ACC112 (cell line): ENCODE measurements around the gene C1QA.

Experiments used
- H2AFZ ChIP-seq: fragments of 200-600 bp; sonication (generic); one replicate; pipeline ENCODE4 v1.6.0; 2017; ENCODE audit warnings: antibody characterized with exemption, low read length; ENCODE audit not compliant: unreplicated experiment
- H3K27ac ChIP-seq: fragments of 200-600 bp; sonication (generic); 2 replicates; pipeline ENCODE4 v1.5.1; 2014; ENCODE audit warnings: low read depth, mild to moderate bottlenecking, antibody characterized with exemption, low read length, moderate library complexity
- H3K27me3 ChIP-seq: fragments of 200-600 bp; sonication (generic); 2 replicates; pipeline ENCODE4 v1.6.1; 2014; ENCODE audit warnings: mild to moderate bottlenecking, antibody characterized with exemption, low read length, moderate library complexity, mixed read lengths; ENCODE audit not compliant: insufficient read depth
- H3K36me3 ChIP-seq: fragments of 200-600 bp; sonication (generic); 2 replicates; pipeline ENCODE4 v1.6.1; 2016; ENCODE audit warnings: mild to moderate bottlenecking, antibody characterized with exemption, low read length, moderate library complexity, mixed read lengths; ENCODE audit not compliant: insufficient read depth
- H3K4me1 ChIP-seq: fragments of 200-600 bp; sonication (generic); one replicate; pipeline ENCODE4 v1.6.1; 2016; ENCODE audit warnings: low read length, mixed read lengths; ENCODE audit not compliant: insufficient read depth, unreplicated experiment, control insufficient read depth
- H3K4me3 ChIP-seq: fragments of 200-600 bp; sonication (generic); 2 replicates; pipeline ENCODE4 v1.5.1; 2014; ENCODE audit warnings: mild to moderate bottlenecking, low read depth, low read length
- H3K79me2 ChIP-seq: fragments of 200-600 bp; sonication (generic); one replicate; pipeline ENCODE4 v1.6.0; 2016; ENCODE audit warnings: low read length; ENCODE audit not compliant: control insufficient read depth, unreplicated experiment, insufficient read depth

Gene C1QA

GRCh38 chr1:22641247-22641646 lies 4.8 kb downstream of the C1QA start:
- Histone ChIP-seq H3K4me1 (peaks cover 4% of the 10 kb centered on the region), H3K36me3 (no peaks in the 10 kb centered on the region), H2AFZ (no peak overlapping the region), H3K4me3 (no peak overlapping the region), H3K27ac (no peak overlapping the region), H3K27me3 (peaks cover 6% of the 10 kb centered on the region), H3K79me2 (no peaks in the 10 kb centered on the region)

- H3K27me3 ChIP-seq = peaks cover 3% of the 10 kb centered on the region
- no peaks in the 10 kb centered on the region for H3K79me2 ChIP-seq
- no peaks in the 10 kb centered on the region for H3K36me3 ChIP-seq
- no peak overlapping the region for H2AFZ ChIP-seq
- H3K4me3 ChIP-seq = no peak overlapping the region
- H3K4me1 ChIP-seq = peaks cover 10% of the 10 kb centered on the region
- no peak overlapping the region for H3K27ac ChIP-seq
Measured at GRCh38 chr1:22641906-22642636, 5.6 kb downstream of the C1QA start.

- no peak within 1 kb of the TSS for H2AFZ ChIP-seq
- no peaks in the 10 kb centered on the region for H3K27me3 ChIP-seq
- H3K36me3 ChIP-seq = no peaks in the 10 kb centered on the region
- H3K4me1 ChIP-seq = peaks cover 10% of the 10 kb centered on the region
- H3K4me3 ChIP-seq = no peak within 1 kb of the TSS
- H3K27ac ChIP-seq = no peak within 1 kb of the TSS
- H3K79me2 ChIP-seq = no peaks in the 10 kb centered on the region
Measured at GRCh38 chr1:22643381-22643780, 7.0 kb downstream of the C1QA start, which contains the start of gene C1QC. Gene C1QC (plus strand): TSS chr1:22643633. CDS start chr1:22644024, 391 bp downstream.

GRCh38 chr1:22643928-22644327 lies 7.5 kb downstream of the C1QA start:
- Histone ChIP-seq H3K4me1 (peaks cover 10% of the 10 kb centered on the region), H3K4me3 (no peak overlapping the region), H2AFZ (no peak overlapping the region), H3K27ac (no peak overlapping the region), H3K36me3 (no peaks in the 10 kb centered on the region), H3K79me2 (no peaks in the 10 kb centered on the region), H3K27me3 (no peaks in the 10 kb centered on the region)

GRCh38 chr1:22645931-22646330 lies 9.5 kb downstream of the C1QA start:
- H3K36me3 ChIP-seq = no peaks in the 10 kb centered on the region
- no peak overlapping the region for H3K27ac ChIP-seq
- no peaks in the 10 kb centered on the region for H3K79me2 ChIP-seq
- no peak overlapping the region for H3K4me3 ChIP-seq
- H2AFZ ChIP-seq = no peak overlapping the region
- H3K27me3 ChIP-seq = no peaks in the 10 kb centered on the region
- peaks cover 10% of the 10 kb centered on the region for H3K4me1 ChIP-seq

- Histone ChIP-seq H3K36me3 (no peaks in the 10 kb centered on the region), H3K4me1 (peaks cover 10% of the 10 kb centered on the region), H3K27me3 (no peaks in the 10 kb centered on the region), H3K27ac (no peak overlapping the region), H3K4me3 (no peak overlapping the region), H2AFZ (no peak overlapping the region), H3K79me2 (no peaks in the 10 kb centered on the region)
Measured at GRCh38 chr1:22646384-22646783, 10.0 kb downstream of the C1QA start.

- H3K27me3 ChIP-seq = peaks cover 25% of the 10 kb centered on the region
- H3K4me1 ChIP-seq = peaks cover 10% of the 10 kb centered on the region
- H3K79me2 ChIP-seq = no peaks in the 10 kb centered on the region
- H3K27ac ChIP-seq = no peak overlapping the region
- no peak overlapping the region for H3K4me3 ChIP-seq
- H2AFZ ChIP-seq = no peak overlapping the region
- H3K36me3 ChIP-seq = no peaks in the 10 kb centered on the region
Measured at GRCh38 chr1:22650089-22650693, 13.8 kb downstream of the C1QA start.

GRCh38 chr1:22651941-22652856 lies 15.8 kb downstream of the C1QA start:
- H2AFZ ChIP-seq = no peak overlapping the region

GRCh38 chr1:22652881-22653316 lies 16.5 kb downstream of the C1QA start, which contains the start of gene C1QB:
Gene C1QB (plus strand): TSS chr1:22653236. CDS start chr1:22659463, 6,227 bp downstream.
- no peak within 1 kb of the TSS for H3K27ac ChIP-seq
- H3K79me2 ChIP-seq = no peaks in the 10 kb centered on the region
- no peak within 1 kb of the TSS for H2AFZ ChIP-seq
- peaks cover 51% of the 10 kb centered on the region for H3K27me3 ChIP-seq
- no peaks in the 10 kb centered on the region for H3K4me1 ChIP-seq
- H3K36me3 ChIP-seq = no peaks in the 10 kb centered on the region
- H3K4me3 ChIP-seq = no peak within 1 kb of the TSS

More at GRCh38 chr1:22651941-22652856, 15.8 kb downstream of the C1QA start:
- H3K27me3 ChIP-seq = peaks cover 45% of the 10 kb centered on the region
- H3K79me2 ChIP-seq = no peaks in the 10 kb centered on the region
- no peaks in the 10 kb centered on the region for H3K36me3 ChIP-seq
- no peaks in the 10 kb centered on the region for H3K4me1 ChIP-seq
- no peak overlapping the region for H3K4me3 ChIP-seq
- H3K27ac ChIP-seq = no peak overlapping the region

- no peaks in the 10 kb centered on the region for H3K79me2 ChIP-seq
Measured at GRCh38 chr1:22654692-22655091, 18.3 kb downstream of the C1QA start.

More at GRCh38 chr1:22654692-22655091, 18.3 kb downstream of the C1QA start:
- Histone ChIP-seq H3K27me3 (peaks cover 58% of the 10 kb centered on the region), H3K36me3 (no peaks in the 10 kb centered on the region), H3K4me3 (no peak overlapping the region), H3K27ac (no peak overlapping the region), H3K4me1 (no peaks in the 10 kb centered on the region), H2AFZ (no peak overlapping the region)
